Stimulated activated CD4-positive, alpha-beta T cell treated with anti-CD3 and anti-CD28 coated beads, Interleukin-1b, Interleukin-23, amount 100 ng/mL, for 1 hour (primary cell): Measurements from ENCODE around the gene DIP2C.
"Not testable (repeated sequence)": the region's sequence is repeated elsewhere in the genome, so short reads cannot be mapped to it uniquely, and the experiment has no call there.

Experiments used
- DNase-seq, 2 donors: peaks; one replicate each; pipeline ENCODE4 v3.0.0-alpha.2; 2020; ENCODE audit warnings: low read depth in 2 of 2

DIP2C gene

GRCh38 chr10:482051-482501 is 207.4 kb downstream of the DIP2C start:
- no peak for DNase-seq

GRCh38 chr10:481628-482027 is 207.8 kb downstream of the DIP2C start:
- DNase-seq = no peak

GRCh38 chr10:480928-481552 is 208.4 kb downstream of the DIP2C start:
- no peak for DNase-seq

GRCh38 chr10:480498-480927 is 209.0 kb downstream of the DIP2C start:
- DNase-seq = no peak

- not testable (repeated sequence) for DNase-seq
Observed at GRCh38 chr10:479706-480497, 209.6 kb downstream of the DIP2C start.

- no peak for DNase-seq
Observed at GRCh38 chr10:478471-479245, 210.8 kb downstream of the DIP2C start.

- DNase-seq = no peak
Observed at GRCh38 chr10:477620-478019, 211.8 kb downstream of the DIP2C start.

- DNase-seq = no peak
Observed at GRCh38 chr10:476455-476780, 213.1 kb downstream of the DIP2C start.

- no peak for DNase-seq
Observed at GRCh38 chr10:475709-476454, 213.6 kb downstream of the DIP2C start.

- no peak for DNase-seq
Observed at GRCh38 chr10:474946-475345, 214.5 kb downstream of the DIP2C start.

- DNase-seq = no peak
Observed at GRCh38 chr10:474406-474805, 215.1 kb downstream of the DIP2C start.

GRCh38 chr10:472241-472910 is 217.1 kb downstream of the DIP2C start:
- no peak for DNase-seq

- DNase-seq = no peak
Observed at GRCh38 chr10:470339-471003, 219.0 kb downstream of the DIP2C start.

GRCh38 chr10:469947-470338 is 219.5 kb downstream of the DIP2C start:
- DNase-seq = no peak

- no peak for DNase-seq
Observed at GRCh38 chr10:459743-460142, 229.7 kb downstream of the DIP2C start.

- DNase-seq = no peak
Observed at GRCh38 chr10:458421-458851, 231.0 kb downstream of the DIP2C start.

- no peak for DNase-seq
Observed at GRCh38 chr10:456486-456885, 233.0 kb downstream of the DIP2C start.

- DNase-seq = no peak
Observed at GRCh38 chr10:454860-455259, 234.6 kb downstream of the DIP2C start.

- DNase-seq = no peak
Observed at GRCh38 chr10:453647-454046, 235.8 kb downstream of the DIP2C start.

GRCh38 chr10:452512-453426 is 236.7 kb downstream of the DIP2C start:
- no peak for DNase-seq
